ENCODE results near the gene AKT3.

DNA sequence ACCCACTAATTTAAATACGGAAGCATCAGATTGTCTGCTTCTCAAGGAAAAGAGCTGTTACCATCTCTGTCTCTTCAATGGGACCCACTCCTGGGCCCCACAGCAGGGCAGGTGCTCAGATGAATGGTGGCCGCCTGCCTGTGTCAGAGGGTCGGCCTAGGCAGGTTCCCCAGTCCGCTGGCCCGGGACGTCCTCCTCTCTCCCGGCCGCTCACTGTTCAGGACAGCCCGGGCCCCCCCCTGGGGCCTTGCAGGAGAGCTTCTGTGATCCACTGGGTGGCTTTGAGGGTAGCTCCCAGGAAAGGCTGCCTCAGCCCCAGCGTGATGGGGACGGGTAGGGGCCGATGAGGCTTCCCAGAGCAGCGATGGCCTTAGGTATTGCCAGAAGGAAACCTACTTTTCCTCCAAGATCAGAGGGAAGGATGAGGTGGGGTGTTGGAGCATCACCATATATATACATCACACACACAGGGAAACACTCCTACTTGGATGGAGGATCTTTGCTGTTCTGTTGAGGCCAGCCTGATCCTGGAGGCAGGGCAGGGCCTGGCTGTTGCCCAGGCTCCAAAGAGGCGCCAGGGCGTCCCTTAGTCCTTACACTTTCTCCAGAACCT is 362.9 kb downstream of the AKT3 start:
- TF ChIP-seq, protein P1, sequence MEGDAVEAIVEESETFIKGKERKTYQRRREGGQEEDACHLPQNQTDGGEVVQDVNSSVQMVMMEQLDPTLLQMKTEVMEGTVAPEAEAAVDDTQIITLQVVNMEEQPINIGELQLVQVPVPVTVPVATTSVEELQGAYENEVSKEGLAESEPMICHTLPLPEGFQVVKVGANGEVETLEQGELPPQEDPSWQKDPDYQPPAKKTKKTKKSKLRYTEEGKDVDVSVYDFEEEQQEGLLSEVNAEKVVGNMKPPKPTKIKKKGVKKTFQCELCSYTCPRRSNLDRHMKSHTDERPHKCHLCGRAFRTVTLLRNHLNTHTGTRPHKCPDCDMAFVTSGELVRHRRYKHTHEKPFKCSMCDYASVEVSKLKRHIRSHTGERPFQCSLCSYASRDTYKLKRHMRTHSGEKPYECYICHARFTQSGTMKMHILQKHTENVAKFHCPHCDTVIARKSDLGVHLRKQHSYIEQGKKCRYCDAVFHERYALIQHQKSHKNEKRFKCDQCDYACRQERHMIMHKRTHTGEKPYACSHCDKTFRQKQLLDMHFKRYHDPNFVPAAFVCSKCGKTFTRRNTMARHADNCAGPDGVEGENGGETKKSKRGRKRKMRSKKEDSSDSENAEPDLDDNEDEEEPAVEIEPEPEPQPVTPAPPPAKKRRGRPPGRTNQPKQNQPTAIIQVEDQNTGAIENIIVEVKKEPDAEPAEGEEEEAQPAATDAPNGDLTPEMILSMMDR (IDR thresholded peaks at IDR 0.05) = no peak
- no peak for TF ChIP-seq POLR2A (IDR thresholded peaks at IDR 0.05)
